ENCODE data around the gene ADGRB3.

DNA sequence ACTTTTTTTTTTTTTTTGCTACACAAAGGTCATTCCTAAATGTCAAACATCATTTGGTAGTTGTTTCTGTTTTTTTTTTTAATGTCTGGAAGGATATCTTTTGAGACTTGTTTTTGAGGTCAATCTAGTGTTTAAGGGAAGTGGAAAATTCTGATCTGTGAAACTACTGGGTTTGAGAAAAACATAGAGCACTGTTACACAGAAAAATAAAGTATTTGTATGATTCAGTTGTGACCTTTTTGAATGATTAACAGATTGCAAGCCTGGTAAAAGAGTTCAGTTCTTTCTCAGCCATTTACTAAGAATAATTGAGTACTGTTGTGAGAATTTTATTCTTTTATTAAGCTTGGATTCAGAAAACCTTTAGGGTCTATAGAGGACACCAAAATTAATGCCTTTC is 276.7 kb downstream of the ADGRB3 start:
- TF ChIP-seq, protein P1, sequence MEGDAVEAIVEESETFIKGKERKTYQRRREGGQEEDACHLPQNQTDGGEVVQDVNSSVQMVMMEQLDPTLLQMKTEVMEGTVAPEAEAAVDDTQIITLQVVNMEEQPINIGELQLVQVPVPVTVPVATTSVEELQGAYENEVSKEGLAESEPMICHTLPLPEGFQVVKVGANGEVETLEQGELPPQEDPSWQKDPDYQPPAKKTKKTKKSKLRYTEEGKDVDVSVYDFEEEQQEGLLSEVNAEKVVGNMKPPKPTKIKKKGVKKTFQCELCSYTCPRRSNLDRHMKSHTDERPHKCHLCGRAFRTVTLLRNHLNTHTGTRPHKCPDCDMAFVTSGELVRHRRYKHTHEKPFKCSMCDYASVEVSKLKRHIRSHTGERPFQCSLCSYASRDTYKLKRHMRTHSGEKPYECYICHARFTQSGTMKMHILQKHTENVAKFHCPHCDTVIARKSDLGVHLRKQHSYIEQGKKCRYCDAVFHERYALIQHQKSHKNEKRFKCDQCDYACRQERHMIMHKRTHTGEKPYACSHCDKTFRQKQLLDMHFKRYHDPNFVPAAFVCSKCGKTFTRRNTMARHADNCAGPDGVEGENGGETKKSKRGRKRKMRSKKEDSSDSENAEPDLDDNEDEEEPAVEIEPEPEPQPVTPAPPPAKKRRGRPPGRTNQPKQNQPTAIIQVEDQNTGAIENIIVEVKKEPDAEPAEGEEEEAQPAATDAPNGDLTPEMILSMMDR (IDR thresholded peaks at IDR 0.05), result no peak
- no peak for TF ChIP-seq POLR2A (IDR thresholded peaks at IDR 0.05)

All from breast epithelium (tissue), 3 donors.